ENCODE results near the gene DOLK. TPM values are rescaled to one million over a fixed set of nuclear protein-coding genes. Genes with fewer than 3 reads are reported as not detected.
"Not testable (repeated sequence)": the region's sequence is repeated elsewhere in the genome, so short reads cannot be mapped to it uniquely, and the experiment has no call there.

DOLK gene
- polyA plus RNA-seq, 2 of the 4 experiments (the other 2 are of a cell fraction): 22.8 to 25.4 TPM

- FAIRE-seq: no peak
- H3K4me2 ChIP-seq: no peak overlapping the region
These were observed 22.1 kb upstream of the DOLK start for GRCh38 chr9:128969491-128969890.

GRCh38 chr9:128961403-128961802, 14.0 kb upstream of the DOLK start:
- H3K4me2 ChIP-seq; ATAC-seq; H3K9me3 ChIP-seq; FAIRE-seq; H3K27ac ChIP-seq; H3K4me3 ChIP-seq; H3K4me1 ChIP-seq; DNase-seq (ENCODE audit: low read depth in 1 of 2, low spot score in 1 of 2): not testable (repeated sequence)
- CTCF ChIA-PET: interaction anchor here (0.6 to 1.1 kb wide), 3 partner anchors 33 to 820 kb away, joined by 3 to 5 read pairs (median 3); no protein-coding TSS in a partner anchor
- 95% methylated on average over 9 of the region's 9 CpGs for WGBS (ENCODE audit: missing lambda C conversion rate)
- POLR2A ChIA-PET: interaction anchor here (0.6 kb wide), 1 partner anchor 205 kb away, joined by 4 read pairs; no protein-coding TSS in a partner anchor

More at GRCh38 chr9:128969491-128969890, 22.1 kb upstream of the DOLK start:
- WGBS (ENCODE audit: missing lambda C conversion rate): 87% methylated on average over 5 of the region's 5 CpGs
- Histone ChIP-seq H3K9me3 (no peaks in the 10 kb centered on the region), H3K27ac (no peak overlapping the region), H3K4me1 (peaks cover 14% of the 10 kb centered on the region; the same call in 2 of the 3 replicates), H3K4me3 (no peak overlapping the region)
- ATAC-seq: no peak
- TF ChIP-seq PBX3 (IDR thresholded peaks at IDR 0.05) (no peak), HOXB13 (CRISPR knock-in tag; IDR thresholded peaks at IDR 0.05; ENCODE audit: low read depth) (no peak), PHF8 (IDR thresholded peaks at IDR 0.05; ENCODE audit: borderline replicate concordance, low read depth) (no peak), ATOH8 (CRISPR knock-in tag; IDR thresholded peaks at IDR 0.05; ENCODE audit: low read depth) (no peak)
- no peak for DNase-seq (ENCODE audit: low read depth in 1 of 2, low spot score in 1 of 2)
- ChIA-PET CTCF (no interaction called here), POLR2A (no interaction called here)

- FAIRE-seq: no peak
- peak overlapping the region; percentile 85 for H3K4me3 ChIP-seq
These were observed 201 bp downstream of the DOLK start for GRCh38 chr9:128947277-128947526.

GRCh38 chr9:128946571-128947276, 679 bp downstream of the DOLK start:
- H3K4me1 ChIP-seq: peaks cover 12% of the 10 kb centered on the region; the same call in 2 of the 3 replicates
- 37% methylated on average over 30 of the region's 30 CpGs for WGBS (ENCODE audit: missing lambda C conversion rate)
- H3K4me2 ChIP-seq: peak overlapping the region; percentile 92
- TF ChIP-seq HMGXB4 (CRISPR knock-in tag; IDR thresholded peaks at IDR 0.05; ENCODE audit: borderline replicate concordance): no peak
- TF ChIP-seq PBX3 (IDR thresholded peaks at IDR 0.05): no peak
- no peak for TF ChIP-seq USF2 (IDR thresholded peaks at IDR 0.05)
- ChIA-PET CTCF (interaction anchor here (0.6 to 2.9 kb wide), 2 partner anchors 19 to 72 kb away, joined by 3 to 12 read pairs; no protein-coding TSS in a partner anchor), POLR2A (no interaction called here)
- peak overlapping the region; percentile 85 for H3K4me3 ChIP-seq
- peak in 1 of 2 experiments; percentile 24 for DNase-seq (ENCODE audit: low read depth in 1 of 2, low spot score in 1 of 2)
- H3K9me3 ChIP-seq: no peaks in the 10 kb centered on the region
- peak overlapping the region; percentile 91 to 95 for H3K27ac ChIP-seq
- no peak for FAIRE-seq
- peak; percentile 49 to 52; a peak in 5 of 6 replicates for ATAC-seq

More at GRCh38 chr9:128947277-128947526, 201 bp downstream of the DOLK start:
- no peak for DNase-seq (ENCODE audit: low read depth in 1 of 2, low spot score in 1 of 2)
- WGBS (ENCODE audit: missing lambda C conversion rate): 0% methylated on average over 18 of the region's 20 CpGs
- Histone ChIP-seq H3K9me3 (no peaks in the 10 kb centered on the region), H3K27ac (peak overlapping the region; percentile 91 to 95), H3K4me1 (peaks cover 12% of the 10 kb centered on the region; the same call in 2 of the 3 replicates), H3K4me2 (peak overlapping the region; percentile 92)
- POLR2A ChIA-PET: no interaction called here
- CTCF ChIA-PET: interaction anchor here (0.9 kb wide), 1 partner anchor 19 kb away, joined by 4 read pairs; no protein-coding TSS in a partner anchor
- no peak for TF ChIP-seq POLR2AphosphoS2 (conservative IDR thresholded peaks at IDR 0.05; ENCODE audit: low read length)
- TF ChIP-seq KDM5A (IDR thresholded peaks at IDR 0.05): peak; percentile 89; the same call in 1 of the 2 replicates
- no peak for TF ChIP-seq EHMT2 (IDR thresholded peaks at IDR 0.05; ENCODE audit: low read depth)
- TF ChIP-seq RCOR1 (IDR thresholded peaks at IDR 0.05; ENCODE audit: low read depth, low read length): no peak
- no peak for TF ChIP-seq ELK1 (IDR thresholded peaks at IDR 0.05; ENCODE audit: low read depth, low read length)
- TF ChIP-seq SREBF2 (IDR thresholded peaks at IDR 0.05): no peak
- TF ChIP-seq NFE2L2 (conservative IDR thresholded peaks at IDR 0.05; ENCODE audit: low read length): no peak
- 0 out of 2 replicates have a peak, but pooled peaks have one; percentile 24 for TF ChIP-seq HOXB13 (CRISPR knock-in tag; IDR thresholded peaks at IDR 0.05; ENCODE audit: low read depth)
- TF ChIP-seq EP300 (IDR thresholded peaks at IDR 0.05): no peak
- TF ChIP-seq BHLHE40 (IDR thresholded peaks at IDR 0.05; ENCODE audit: low read depth, low read length): no peak
- no peak for TF ChIP-seq HOXA7 (CRISPR knock-in tag; IDR thresholded peaks at IDR 0.05)
- peak; percentile 56 to 58 for ATAC-seq

All from A549 (cell line).